Fibroblast of pulmonary artery (primary cell): Measurements from ENCODE around the gene BSND.

Experiments used
- DNase-seq: peaks from one replicate; pipeline ENCODE4 v3.0.0-alpha.2; 2010; ENCODE audit warnings: low read depth
- H3K4me3 ChIP-seq: replicated peaks from 2 replicates; pipeline ENCODE4 v1.5.1; 2011; ENCODE audit warnings: low read depth, mild to moderate bottlenecking, control low read depth, low read length, moderate library complexity
- CTCF ChIP-seq: IDR thresholded peaks from 2 replicates; pipeline ENCODE4 v1.5.1; 2011; ENCODE audit warnings: mild to moderate bottlenecking, control low read depth, low read length, inconsistent platforms; ENCODE audit errors: missing control alignments

Gene BSND

DNA sequence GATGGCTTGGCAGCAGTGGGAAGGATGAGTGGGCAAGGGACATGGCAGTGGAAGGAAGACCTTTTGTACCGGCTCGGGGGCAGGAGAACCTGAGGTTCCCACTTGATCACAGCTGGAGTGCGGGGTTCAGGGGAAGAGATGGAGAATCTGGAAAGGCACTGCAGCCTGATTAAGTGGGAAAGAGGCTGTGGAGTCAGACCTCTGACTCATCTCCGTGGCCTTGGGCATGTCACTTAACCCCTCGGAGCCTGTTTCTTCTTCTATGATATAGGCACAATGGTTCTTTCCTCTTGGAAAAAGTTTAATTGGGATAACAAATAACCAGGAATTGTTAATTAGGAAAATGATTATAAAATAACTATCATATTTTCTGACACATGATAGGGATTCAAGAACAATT, 31.4 kb upstream of the BSND start:
- H3K4me3 ChIP-seq = no peak overlapping the region
- DNase-seq = no peak
- no peak for TF ChIP-seq CTCF

GRCh38 chr1:54968551-54968950, 30.2 kb upstream of the BSND start:
- no peak overlapping the region for H3K4me3 ChIP-seq
- no peak for DNase-seq
- TF ChIP-seq CTCF = no peak

DNA sequence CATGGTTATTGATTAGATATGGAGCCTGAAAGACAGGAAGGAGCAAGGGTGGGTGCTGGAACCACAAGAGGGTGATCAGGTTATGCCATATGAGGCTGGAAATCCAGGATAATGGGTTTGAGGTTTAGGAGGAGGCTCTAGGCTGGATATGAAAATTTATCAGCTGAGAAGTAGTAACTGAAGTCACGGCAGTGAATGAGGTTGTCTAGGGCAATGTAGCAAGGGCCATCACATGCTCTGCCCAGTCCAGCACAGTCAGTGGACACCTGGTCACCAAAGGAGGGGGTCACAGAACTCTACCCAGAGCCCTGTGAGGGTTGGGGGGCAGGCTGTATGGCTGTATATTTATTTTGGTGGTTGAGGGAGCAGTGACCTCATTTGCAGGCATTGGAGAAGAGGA, 28.9 kb upstream of the BSND start:
- H3K4me3 ChIP-seq = no peak overlapping the region
- no peak for TF ChIP-seq CTCF
- DNase-seq = no peak

GRCh38 chr1:54970901-54971300, 27.8 kb upstream of the BSND start:
- no peak for TF ChIP-seq CTCF
- H3K4me3 ChIP-seq = no peak overlapping the region
- no peak for DNase-seq

DNA sequence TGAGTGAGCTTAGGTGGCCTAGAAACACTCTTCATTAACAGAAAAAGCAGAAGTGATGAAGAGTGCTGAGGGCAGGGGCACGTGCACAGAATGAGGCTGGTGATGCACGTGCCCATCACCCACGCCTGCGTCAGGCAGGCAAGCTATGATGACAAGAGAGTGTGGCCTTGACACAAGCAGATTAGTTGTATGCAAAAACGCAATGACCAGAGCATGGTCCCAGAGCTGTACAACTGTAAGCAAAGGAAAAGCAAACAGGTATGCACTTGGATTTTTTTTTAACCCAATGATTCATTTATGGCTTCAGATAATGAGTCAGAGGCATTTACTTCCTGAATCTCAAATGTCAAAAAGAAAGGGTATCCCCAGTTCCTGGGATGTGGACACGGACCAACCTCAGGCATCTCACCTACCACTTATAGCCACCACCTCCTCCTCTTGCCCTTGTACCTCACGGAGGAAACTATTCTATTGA, 27.4 kb upstream of the BSND start:
- TF ChIP-seq CTCF = no peak
- DNase-seq = no peak
- H3K4me3 ChIP-seq = no peak overlapping the region

DNA sequence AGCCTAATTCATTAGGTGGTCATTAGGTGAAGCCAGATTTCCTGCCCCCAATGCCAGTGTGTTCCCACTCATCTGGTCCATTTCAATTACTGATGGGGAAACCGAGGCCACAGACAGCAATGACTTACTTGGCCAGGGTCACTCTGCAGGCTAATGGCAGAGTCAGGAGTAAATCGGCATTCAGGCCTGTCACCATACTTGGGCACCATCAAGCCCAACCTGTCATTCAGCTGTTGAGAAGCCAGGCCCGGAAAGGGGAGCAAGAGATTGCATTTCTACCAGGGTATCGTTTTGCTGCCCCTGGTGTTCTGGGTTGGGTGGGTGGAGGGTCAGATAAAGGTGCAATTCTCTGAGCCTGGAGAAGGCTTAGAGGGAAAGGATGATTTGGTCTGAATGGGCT, 26.3 kb upstream of the BSND start:
- H3K4me3 ChIP-seq = no peak overlapping the region
- TF ChIP-seq CTCF = no peak
- no peak for DNase-seq

- H3K4me3 ChIP-seq = no peak overlapping the region
- peak; percentile 66 for DNase-seq
- peak; percentile 65 for TF ChIP-seq CTCF
Measured at GRCh38 chr1:54973205-54973921, 25.4 kb upstream of the BSND start.
